ENCODE measurements around the gene DAP.

DAP gene

GRCh38 chr5:10662661-10663488 lies 98.2 kb downstream of the DAP start:
- Histone ChIP-seq H3K9me3 (replicated peaks in 1 of 11) (peaks cover 0 to 5% (median 0%) of the 10 kb centered on the region in 11 experiments; a peak in 2 of 22 replicates), H3K36me3 (0 out of 22 replicates have a peak, but pooled peaks cover 0 to 5% (median 0%) of the 10 kb centered on the region in 11 experiments), H3K4me2 (peak overlapping the region in 2 of 11 experiments; percentile 10 to 19; a peak in 2 of 22 replicates), H3K27ac (no peak overlapping the region), H3K9ac (no peak overlapping the region), H3K27me3 (no peaks in the 10 kb centered on the region), H3K4me1 (peaks cover 0 to 6% (median 0%) of the 10 kb centered on the region in 10 experiments; a peak in 3 of 20 replicates), H3K4me3 (no peak overlapping the region), H4K20me1 (no peaks in the 10 kb centered on the region)
- TF ChIP-seq Cebpa-rat (IDR thresholded peaks at IDR 0.05): no peak

DNA sequence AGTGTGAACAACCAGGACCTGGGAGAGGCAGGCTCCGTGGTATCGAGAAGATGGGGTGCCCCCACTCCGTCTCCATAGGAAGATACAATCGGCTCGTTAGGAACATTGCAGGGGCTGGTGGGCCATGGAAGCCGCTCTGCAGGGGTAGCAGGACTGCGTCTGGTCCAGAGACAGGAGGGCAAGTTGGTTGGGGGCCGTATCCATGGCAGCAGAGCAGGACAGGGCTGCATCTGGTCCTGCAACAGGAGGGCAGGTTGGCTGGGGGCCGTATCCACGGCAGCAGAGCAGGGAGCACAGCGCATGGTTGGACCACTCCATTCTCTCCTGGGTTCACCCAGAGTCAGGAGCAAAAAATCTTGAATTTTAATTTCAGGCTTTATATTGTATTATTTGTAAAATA lies 99.0 kb downstream of the DAP start:
- Histone ChIP-seq H3K36me3 (peaks cover 0 to 6% (median 0%) of the 10 kb centered on the region in 11 experiments; a peak in 1 of 22 replicates), H3K9me3 (replicated peaks in 1 of 11) (peaks cover 0 to 5% (median 0%) of the 10 kb centered on the region in 11 experiments; a peak in 2 of 22 replicates), H4K20me1 (no peaks in the 10 kb centered on the region), H3K9ac (no peak overlapping the region), H3K4me3 (no peak overlapping the region), H3K27ac (no peak overlapping the region), H3K4me1 (peaks cover 0 to 6% (median 0%) of the 10 kb centered on the region in 10 experiments; a peak in 3 of 20 replicates), H3K4me2 (no peak overlapping the region), H3K27me3 (no peaks in the 10 kb centered on the region)
- no peak for TF ChIP-seq Cebpa-rat (IDR thresholded peaks at IDR 0.05)

DNA sequence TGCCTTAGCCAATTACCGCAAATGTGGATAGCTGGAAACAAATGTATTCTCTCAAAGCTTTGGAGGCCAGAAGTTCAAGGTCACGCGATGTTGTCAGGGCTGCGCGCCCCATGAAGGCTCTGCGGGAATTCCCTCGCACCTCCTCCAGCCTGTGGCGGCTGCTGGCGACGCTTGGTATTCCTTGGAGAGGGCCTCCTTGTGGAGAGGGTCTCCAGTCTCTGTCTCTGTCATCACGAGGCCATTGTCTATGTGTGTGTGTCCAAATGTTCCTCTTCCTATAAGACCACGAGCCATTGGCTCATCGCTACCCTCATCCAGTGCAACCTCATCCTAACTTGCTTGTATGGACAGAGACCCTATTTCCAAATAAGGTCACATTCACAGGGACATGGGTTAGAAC lies 99.6 kb downstream of the DAP start:
- Histone ChIP-seq H3K27me3 (no peaks in the 10 kb centered on the region), H3K9ac (no peak overlapping the region), H3K27ac (no peak overlapping the region), H3K4me2 (no peak overlapping the region), H3K9me3 (replicated peaks in 1 of 11) (peaks cover 0 to 5% (median 0%) of the 10 kb centered on the region in 11 experiments; a peak in 2 of 22 replicates), H3K4me3 (no peak overlapping the region), H4K20me1 (peaks cover 0 to 5% (median 0%) of the 10 kb centered on the region in 11 experiments; a peak in 6 of 22 replicates), H3K4me1 (peaks cover 0 to 6% (median 0%) of the 10 kb centered on the region in 10 experiments; a peak in 3 of 20 replicates), H3K36me3 (peaks cover 0 to 8% (median 3%) of the 10 kb centered on the region in 11 experiments; a peak in 9 of 22 replicates)
- no peak for TF ChIP-seq Cebpa-rat (IDR thresholded peaks at IDR 0.05)

DNA sequence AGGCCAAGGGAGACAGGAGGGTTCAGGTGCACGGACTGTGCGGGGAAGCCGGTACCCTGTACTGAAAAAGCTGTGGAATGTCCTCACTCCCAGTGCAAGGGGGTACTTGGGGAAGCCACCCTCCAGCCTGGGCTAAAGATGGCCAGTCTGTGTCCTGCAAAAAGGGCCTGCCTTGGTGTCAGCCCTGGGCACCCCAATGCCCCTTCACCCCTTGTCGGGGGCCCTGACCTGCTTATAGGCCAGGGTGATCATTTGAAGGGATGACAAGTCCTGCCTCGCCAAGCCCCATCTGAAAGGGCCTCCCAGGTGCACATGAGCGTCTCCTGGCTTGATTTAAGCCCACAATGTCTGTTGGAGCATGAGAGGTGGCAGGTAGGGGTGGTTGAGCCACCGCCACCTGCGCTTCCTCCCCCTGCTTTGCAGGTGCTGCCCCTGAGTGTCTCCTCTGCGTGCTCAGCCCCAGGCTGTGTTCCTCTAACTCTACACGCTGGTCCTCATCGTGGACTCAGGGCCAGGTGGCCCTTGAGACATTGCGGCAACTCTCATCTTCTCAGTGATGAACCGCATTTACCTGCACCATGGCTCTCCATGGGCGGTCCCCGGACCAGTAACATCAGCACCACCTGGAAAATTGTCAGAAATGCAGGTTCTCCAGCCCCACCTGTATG lies 100.2 kb downstream of the DAP start:
- TF ChIP-seq Cebpa-rat (IDR thresholded peaks at IDR 0.05): no peak
- no peak overlapping the region for H3K9ac ChIP-seq
- H3K27ac ChIP-seq: no peak overlapping the region
- no peaks in the 10 kb centered on the region for H3K27me3 ChIP-seq
- peaks cover 0 to 10% (median 0%) of the 10 kb centered on the region in 11 experiments; a peak in 7 of 22 replicates for H4K20me1 ChIP-seq
- peaks cover 0 to 6% (median 0%) of the 10 kb centered on the region in 10 experiments; a peak in 3 of 20 replicates for H3K4me1 ChIP-seq
- no peak overlapping the region for H3K4me2 ChIP-seq
- peaks cover 0 to 14% (median 8%) of the 10 kb centered on the region in 11 experiments; a peak in 13 of 22 replicates for H3K36me3 ChIP-seq
- peaks cover 0 to 5% (median 0%) of the 10 kb centered on the region in 11 experiments; a peak in 2 of 22 replicates for H3K9me3 ChIP-seq (replicated peaks in 1 of 11)
- H3K4me3 ChIP-seq: no peak overlapping the region

- H3K4me1 ChIP-seq: peaks cover 0 to 6% (median 0%) of the 10 kb centered on the region in 10 experiments; a peak in 3 of 20 replicates
- H3K36me3 ChIP-seq: peaks cover 0 to 21% (median 15%) of the 10 kb centered on the region in 11 experiments; a peak in 14 of 22 replicates
- no peak for TF ChIP-seq Cebpa-rat (IDR thresholded peaks at IDR 0.05)
- no peaks in the 10 kb centered on the region for H3K27me3 ChIP-seq
- H3K4me2 ChIP-seq: no peak overlapping the region
- no peak overlapping the region for H3K4me3 ChIP-seq
- no peak overlapping the region for H3K27ac ChIP-seq
- H3K9me3 ChIP-seq (replicated peaks in 1 of 11): peaks cover 0 to 5% (median 0%) of the 10 kb centered on the region in 11 experiments; a peak in 2 of 22 replicates
- H3K9ac ChIP-seq: no peak overlapping the region
- H4K20me1 ChIP-seq: peaks cover 0 to 17% (median 3%) of the 10 kb centered on the region in 11 experiments; a peak in 8 of 22 replicates
These were observed 100.9 kb downstream of the DAP start for GRCh38 chr5:10660135-10660534.

DNA sequence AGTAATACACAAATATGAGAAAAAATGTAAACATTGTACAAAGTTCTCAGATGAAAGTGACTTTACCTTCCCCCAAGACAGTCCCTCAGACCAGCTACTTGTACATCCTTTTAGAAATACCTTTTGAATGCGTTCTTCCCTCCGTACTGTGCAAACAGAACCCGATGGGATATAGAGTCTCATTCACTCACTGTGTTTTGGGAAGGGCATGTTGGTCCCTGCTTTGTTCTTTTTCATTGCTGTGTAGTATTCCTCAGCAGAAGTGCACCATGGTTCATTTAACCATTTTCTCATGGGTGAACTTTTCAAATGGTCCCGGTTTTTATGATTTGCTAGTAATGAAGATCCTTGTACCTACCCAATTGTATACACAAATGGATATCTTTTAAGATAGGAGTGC lies 102.8 kb downstream of the DAP start:
- Histone ChIP-seq H4K20me1 (peaks cover 0 to 33% (median 7%) of the 10 kb centered on the region in 11 experiments; a peak in 11 of 22 replicates), H3K4me2 (no peak overlapping the region), H3K36me3 (peaks cover 0 to 39% (median 34%) of the 10 kb centered on the region in 11 experiments; a peak in 14 of 22 replicates), H3K27ac (no peak overlapping the region), H3K4me3 (no peak overlapping the region), H3K9me3 (replicated peaks in 1 of 11) (peaks cover 0 to 5% (median 0%) of the 10 kb centered on the region in 11 experiments; a peak in 2 of 22 replicates), H3K27me3 (no peaks in the 10 kb centered on the region), H3K9ac (no peak overlapping the region), H3K4me1 (peaks cover 0 to 6% (median 0%) of the 10 kb centered on the region in 10 experiments; a peak in 3 of 20 replicates)
- TF ChIP-seq Cebpa-rat (IDR thresholded peaks at IDR 0.05): no peak

GRCh38 chr5:10655972-10656830 lies 104.8 kb downstream of the DAP start:
- Histone ChIP-seq H3K27me3 (no peaks in the 10 kb centered on the region), H3K4me3 (no peak overlapping the region), H3K4me2 (no peak overlapping the region), H3K9me3 (replicated peaks in 1 of 11) (peaks cover 0 to 5% (median 0%) of the 10 kb centered on the region in 11 experiments; a peak in 2 of 22 replicates), H3K36me3 (peaks cover 0 to 60% (median 55%) of the 10 kb centered on the region in 11 experiments; a peak in 17 of 22 replicates), H3K27ac (no peak overlapping the region), H3K9ac (no peak overlapping the region), H3K4me1 (no peaks in the 10 kb centered on the region; a peak in 1 of 20 replicates), H4K20me1 (peaks cover 0 to 52% (median 16%) of the 10 kb centered on the region in 11 experiments; a peak in 11 of 22 replicates)
- no peak for TF ChIP-seq Cebpa-rat (IDR thresholded peaks at IDR 0.05)

All from BLaER1 treated with 17β-estradiol and CSF1 and Interleukin-3, amounts not matched to agents 10 nM and 100 nM (cell line).